OCI-M1 (cell line): ENCODE measurements around the gene MRPL55.

Experiments
- DNase-seq: peaks from one replicate; lab custom pipeline; 2025; lab: John Stamatoyannopoulos, UW

The MRPL55 gene

DNA sequence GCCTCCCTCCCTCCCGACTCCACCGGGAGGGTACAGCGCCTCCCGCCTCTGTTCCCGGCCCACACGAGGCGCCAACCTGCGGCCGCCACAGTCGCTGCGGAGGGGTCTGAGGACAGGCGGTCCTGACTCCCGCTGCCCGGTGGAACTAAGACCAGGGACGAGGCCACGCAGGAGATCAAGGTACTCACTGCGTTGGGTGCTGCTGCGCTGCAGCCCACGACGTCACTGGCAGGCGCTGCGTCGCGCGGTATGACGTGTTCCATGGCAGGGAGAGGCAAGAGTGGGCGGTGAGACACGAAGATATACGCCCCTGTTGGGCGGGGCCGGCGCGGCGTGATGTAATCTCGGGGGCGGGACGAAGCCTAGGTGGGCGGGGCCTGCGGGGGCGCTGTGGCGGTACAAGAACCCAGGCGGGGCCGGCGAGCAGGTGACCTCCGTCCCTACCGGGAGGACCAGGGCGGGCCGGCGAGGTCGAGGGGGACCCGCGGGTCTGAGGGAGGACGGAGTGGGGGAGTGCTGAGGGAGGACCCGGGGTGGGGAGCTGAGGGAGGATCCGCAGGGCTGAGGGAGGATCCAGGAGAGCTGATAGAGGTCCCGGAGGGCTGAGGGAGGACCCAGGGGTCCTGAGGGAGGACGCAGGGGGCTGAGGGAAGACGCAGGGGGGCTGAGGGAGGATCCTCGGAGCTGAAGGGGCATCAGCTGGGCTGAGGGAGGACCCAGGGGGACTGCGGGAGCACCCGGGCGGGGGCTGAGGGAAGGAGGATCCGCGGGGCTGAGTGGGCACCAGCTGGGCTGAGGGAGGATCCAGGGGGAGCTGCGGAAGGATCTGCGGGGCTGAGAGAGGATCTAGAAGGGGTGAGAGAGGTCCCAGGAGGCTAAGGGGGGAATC lies at the start of gene MRPL55:
Gene MRPL55 (minus strand): TSS at position 227 of the 889 bp plus-strand sequence. CDS start 1,039 bp downstream, outside the sequence.
- DNase-seq: peak; percentile 99

DNA sequence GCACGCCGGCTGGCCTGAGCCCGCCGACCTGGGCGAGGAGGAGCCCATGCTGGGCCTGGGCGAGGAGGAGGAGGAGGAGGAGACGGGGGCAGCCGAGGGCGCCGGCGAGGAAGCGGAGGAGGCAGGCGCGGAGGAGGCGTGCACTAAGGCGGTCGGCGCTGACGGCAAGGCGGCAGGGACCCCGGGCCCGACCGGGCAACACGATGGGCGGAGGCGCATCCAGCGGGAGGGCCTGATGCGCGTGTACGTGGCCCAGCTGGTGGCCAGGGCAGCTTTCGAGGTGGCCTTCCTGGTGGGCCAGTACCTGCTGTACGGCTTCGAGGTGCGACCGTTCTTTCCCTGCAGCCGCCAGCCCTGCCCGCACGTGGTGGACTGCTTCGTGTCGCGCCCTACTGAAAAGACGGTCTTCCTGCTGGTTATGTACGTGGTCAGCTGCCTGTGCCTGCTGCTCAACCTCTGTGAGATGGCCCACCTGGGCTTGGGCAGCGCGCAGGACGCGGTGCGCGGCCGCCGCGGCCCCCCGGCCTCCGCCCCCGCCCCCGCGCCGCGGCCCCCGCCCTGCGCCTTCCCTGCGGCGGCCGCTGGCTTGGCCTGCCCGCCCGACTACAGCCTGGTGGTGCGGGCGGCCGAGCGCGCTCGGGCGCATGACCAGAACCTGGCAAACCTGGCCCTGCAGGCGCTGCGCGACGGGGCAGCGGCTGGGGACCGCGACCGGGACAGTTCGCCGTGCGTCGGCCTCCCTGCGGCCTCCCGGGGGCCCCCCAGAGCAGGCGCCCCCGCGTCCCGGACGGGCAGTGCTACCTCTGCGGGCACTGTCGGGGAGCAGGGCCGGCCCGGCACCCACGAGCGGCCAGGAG lies 49.3 kb upstream of the MRPL55 start:
- DNase-seq: no peak

DNA sequence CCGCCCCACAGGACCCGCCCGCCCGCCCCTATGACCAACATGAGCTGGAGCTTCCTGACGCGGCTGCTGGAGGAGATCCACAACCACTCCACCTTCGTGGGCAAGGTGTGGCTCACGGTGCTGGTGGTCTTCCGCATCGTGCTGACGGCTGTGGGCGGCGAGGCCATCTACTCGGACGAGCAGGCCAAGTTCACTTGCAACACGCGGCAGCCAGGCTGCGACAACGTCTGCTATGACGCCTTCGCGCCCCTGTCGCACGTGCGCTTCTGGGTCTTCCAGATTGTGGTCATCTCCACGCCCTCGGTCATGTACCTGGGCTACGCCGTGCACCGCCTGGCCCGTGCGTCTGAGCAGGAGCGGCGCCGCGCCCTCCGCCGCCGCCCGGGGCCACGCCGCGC lies 48.6 kb upstream of the MRPL55 start:
- no peak for DNase-seq

DNA sequence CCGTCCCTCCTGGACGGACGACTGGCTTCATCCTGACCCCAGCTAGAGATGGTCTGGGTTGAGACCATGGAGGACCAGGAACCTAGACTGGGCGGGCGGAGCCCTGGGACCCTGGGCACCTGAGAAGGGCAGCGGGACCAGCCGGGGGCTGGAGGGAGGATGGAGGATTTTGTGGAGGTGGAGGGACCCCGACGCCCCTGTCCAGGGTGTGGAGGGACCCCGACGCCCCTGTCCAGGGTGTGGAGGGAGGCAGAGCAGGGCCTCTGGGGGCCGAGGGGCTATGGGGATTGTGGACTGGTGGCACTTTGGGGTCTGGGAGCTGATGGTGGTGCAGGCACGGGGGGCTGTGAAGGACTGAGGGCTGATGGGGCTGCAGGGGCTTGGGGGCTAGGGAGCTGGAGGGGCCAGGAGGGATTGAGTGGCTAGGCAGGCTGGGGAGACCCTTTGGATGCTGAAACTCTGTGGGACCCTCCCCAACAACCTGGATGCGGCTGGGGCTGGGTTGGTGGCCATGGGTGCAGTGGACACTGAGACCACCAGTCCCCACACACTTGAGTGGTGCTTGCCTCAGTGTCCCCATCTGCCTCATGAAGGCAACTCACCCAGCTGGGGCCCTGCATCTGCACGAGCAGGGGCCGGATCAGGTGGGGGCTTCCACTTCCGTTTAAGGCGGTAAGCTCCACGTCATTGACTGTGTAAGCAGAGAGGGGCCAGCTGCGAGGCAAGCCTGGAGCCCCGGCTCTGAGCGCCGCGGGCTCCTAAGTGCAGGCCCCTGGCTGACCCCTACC lies 48.0 kb upstream of the MRPL55 start:
- DNase-seq: no peak

DNA sequence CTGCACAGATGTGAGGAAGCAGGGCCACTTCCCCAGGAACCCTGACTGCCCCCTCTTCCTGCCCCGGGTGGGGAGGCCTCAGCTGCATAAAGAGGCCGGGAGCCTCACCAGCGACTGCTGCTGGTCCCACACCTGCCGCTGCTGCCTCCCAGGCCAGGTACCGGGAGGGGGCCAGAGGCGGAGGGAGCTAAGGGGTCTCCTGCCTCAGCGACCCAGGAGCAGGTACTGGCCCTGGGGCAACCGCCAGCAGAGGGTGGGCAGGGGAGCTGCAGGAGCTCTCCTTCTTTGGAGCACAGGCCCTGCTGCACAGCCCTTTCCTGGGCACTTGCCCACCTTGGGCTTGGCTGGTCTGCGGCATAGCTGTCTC lies 47.4 kb upstream of the MRPL55 start:
- DNase-seq: no peak

DNA sequence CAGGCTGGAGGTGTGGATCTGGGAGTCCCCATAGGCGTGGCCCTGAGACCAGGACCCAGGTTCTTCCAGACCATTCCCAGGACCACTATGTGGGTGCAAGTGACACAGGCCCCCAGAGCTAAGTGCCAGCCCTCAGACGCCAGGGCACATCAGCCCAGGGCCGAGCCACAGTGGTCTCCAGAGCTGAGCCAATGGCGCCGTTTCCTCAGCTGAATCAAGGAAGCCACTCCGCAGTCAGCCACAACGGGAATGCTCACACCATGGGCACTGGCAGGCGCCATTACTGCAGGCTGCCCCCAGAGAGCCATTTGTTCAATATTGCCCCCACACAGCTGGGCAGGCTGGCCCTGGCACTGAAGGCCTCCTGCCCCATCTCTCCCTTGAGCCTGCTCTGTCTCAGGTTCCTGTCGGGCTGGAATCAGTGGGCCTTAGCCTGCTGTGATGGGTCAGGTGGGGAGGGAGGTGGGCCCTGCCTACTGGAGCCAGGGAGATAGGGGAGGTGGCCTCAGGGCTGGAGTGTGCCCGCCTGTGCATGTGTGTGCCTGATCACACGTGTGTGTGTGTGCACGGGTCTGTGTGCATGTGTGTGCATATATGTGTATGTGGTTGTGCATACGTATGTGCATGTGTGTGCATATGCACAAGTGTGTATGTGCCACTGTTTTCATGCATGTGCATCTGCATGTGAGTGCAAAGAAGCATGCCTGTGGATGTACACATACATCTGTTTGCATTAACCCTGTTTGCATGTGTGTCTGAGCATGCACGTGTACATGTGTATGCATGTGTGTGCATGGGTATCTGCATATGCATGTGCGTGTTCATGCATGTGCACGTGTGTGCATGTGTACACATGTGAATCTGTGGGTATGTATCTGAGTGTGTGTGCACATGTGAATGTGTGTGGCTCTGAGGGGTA lies 46.8 kb upstream of the MRPL55 start:
- no peak for DNase-seq

DNA sequence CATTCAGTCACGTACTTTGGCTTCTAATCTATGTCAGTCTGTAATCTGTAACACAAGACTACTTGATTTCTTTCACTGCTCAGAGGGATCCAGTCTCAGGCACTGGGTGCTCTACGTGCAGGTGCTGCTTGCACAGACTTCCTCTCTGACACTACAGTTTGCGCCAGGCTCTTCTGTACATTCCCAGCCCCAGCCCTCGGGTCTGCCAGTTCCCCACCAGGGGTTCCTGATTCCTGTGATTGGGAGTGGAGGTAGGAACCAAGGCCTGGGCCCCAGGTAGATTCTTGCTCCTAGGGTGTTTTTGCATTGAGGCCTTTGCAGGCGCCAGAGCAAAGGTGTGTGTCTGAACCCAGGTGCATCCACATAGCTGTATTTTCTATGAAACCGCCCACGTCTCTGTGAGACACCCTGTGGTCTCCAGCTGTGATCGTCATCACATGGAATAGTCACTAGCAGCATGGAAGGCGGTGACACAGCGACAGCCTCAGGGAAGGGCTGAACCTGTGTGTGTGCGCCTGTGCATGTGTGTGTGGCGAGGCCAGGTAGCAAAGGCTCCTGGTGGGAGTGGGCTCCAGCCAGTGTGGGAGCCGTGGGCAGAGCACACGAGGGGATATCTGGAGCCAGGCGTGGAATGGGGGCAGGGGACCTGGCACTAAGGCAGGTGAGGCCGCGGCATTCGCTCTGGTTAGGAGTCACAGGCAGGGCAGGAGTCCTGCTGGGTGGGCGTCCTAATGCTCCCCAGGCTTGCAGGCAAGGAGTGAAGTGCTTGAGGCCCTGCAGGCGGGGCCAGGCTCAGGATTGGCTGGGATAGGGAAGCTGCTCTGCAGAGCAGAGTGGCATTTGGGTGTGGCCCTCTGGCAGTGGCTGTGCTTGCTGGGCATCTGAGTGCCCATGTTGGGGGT lies 45.8 kb upstream of the MRPL55 start:
- no peak for DNase-seq

DNA sequence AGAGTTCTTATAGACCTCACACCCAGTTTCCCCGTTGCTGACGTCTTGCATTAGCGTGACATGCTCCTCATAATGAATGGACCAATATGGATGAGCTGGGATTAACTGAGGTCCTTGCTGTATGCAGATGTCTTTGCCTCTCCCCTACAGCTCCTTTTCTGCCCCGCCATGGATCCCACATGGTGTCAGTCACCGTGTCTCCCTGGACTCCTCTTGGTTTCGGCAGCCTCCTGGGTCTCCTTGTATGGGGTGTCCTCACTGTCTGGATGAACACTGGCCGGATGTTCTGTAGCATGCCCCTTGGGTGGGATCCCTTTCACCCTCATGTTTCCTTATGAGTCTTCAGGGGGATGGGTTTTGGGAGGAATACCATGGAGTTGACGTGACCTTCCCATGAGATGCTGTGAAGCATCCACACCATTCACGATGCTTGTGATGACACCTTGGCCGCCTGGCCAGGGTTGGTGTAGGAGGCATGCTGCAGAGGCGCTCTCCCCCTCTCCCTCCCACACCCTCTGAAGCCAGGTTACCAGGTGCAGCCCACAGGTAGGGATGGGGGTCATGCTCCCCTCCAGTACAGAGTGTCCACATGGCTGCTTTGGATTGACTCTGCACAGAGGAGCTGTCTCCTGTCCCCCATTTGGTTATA lies 45.0 kb upstream of the MRPL55 start:
- DNase-seq: no peak

DNA sequence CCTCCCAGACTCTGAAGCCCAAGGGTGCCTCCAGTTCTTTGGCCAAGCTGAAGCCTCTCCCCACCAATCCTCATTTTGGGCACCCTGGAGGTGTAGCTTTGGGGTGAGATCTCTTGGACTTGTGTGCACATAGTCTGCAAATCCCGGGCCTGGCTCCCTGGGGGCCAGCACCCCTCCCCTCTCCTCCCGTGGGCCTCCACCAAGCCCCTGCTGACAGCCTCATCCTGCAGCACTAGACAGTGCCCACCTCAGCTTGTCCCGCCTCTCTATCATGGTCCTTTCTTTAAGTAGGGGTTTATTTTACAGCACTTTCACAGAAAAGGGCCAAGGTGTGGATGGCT lies 43.8 kb upstream of the MRPL55 start:
- no peak for DNase-seq

DNA sequence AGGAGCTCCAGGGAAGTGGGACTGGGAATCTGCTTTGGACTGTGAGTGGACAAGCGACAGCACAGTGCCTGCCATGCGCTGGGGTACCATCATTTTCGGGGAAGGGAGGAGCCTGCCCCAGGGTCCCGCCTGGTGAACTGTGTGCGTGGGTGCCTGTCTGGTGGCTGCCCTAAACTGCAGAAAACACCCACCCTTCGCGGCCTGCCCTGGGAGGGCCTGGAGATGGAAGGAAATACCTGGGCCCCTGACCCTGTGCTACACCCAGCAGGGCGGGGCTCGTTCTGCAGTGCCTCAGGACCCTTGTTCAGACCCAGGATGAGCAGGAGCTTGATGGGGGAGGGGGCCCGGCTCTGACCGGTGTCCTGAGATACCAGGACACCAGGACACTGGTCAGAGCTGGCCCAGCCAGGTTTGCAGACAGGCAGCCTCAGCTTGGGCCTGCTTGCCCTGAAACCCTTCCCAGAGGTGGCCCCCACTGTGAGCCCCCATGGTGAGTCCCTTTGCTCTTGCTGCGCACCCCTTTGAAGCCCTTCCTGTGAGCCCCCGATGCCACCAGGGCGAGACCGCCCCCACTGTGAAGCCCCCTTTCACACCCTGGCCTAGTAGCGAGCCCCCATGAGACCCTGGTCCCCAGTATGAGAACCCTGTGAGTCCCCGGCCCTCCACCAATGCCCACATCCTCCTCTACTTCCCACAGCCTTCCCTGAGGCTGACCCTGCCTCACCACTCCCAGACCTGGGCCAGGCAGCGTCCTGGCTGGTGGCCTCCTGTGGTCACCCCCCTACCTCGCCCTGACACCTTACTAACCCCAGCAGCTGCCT lies 43.2 kb upstream of the MRPL55 start:
- DNase-seq: no peak

DNA sequence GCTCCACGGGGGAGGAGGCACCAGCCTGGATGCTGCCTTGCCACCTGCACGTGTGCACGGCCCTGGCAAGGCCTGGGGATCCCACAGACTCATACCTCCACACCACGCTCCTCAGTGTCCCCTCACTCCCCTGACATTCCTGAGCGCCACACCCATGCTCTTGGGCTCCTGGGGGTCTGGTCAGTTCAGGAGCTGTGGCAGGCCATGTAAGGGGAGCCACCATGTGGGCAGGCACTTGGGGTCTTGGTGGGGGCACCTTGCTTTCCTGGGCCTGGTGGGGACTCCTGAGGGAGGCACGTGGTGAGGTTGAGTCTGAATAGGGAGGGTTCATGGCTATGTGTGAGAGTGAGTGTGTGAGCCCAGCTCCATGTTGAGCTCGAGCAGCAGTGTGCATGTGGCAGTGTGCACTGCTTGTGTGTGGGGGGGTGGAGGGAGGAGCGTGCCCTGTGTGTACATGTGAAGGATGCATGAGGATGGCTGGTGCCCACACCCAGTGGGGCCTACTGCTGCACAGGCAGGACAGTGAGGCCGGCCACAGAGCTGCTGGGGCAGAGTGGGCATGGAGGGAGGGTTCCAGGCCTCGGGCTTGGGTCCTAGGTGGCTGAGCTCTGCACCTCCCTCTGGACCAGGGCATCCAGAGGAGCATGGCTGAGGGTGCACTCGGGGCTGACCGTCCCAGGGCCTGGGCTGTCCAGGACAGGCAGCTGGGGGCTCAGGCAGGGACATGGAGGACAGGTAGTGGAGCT lies 42.3 kb upstream of the MRPL55 start:
- no peak for DNase-seq

DNA sequence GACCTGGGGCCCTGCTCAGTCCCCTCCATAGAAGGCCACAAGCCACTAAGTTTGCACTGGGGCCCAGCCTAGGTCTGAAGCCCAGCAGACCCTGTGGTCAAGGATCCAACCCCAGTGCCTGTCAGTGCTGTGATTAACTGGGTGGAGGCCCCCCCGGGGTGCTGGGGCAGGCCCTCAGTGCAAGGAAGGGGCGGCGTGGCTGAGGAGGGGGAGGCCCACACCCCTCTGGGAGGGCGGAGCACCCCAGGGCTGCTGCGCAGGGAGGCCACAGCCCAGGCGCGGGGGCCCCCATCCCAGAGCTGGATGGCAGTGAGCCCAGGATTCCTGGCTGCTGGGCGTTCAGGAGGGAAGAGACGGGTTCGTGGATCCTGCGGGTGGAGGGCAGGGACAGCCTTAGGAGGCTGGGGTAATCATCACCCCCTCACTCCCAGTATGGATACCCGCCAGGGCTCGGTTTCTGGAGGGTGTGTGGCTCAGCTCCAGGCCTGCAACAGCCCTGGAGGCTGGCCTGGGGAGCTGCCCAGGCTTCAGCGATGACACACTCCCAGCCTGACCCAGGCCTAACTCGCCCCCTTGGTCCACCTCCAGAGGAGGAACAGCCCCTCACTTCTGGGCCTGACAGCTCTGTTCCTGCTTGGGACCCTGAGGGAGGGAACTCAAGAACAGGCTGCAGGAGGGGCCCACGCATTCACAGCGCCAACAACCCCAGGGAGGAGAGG lies 41.5 kb upstream of the MRPL55 start:
- no peak for DNase-seq

DNA sequence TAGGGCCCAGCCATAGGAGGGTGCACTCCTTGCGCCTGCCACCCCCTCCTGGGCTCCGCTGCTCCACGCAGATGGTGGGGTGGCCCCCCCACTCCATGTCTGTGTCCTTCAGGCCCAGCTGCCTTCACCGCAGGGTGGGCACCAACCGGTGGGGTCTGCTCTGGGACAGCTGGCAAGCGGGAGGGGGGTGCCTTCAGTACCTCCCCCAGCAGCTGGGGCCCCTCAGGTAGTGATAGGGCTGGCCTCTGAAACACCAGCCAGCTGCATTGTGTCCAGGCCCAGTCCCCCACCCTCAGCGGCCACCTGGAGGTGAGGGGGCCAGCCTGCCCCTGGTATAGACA lies 41.0 kb upstream of the MRPL55 start:
- DNase-seq: no peak

DNA sequence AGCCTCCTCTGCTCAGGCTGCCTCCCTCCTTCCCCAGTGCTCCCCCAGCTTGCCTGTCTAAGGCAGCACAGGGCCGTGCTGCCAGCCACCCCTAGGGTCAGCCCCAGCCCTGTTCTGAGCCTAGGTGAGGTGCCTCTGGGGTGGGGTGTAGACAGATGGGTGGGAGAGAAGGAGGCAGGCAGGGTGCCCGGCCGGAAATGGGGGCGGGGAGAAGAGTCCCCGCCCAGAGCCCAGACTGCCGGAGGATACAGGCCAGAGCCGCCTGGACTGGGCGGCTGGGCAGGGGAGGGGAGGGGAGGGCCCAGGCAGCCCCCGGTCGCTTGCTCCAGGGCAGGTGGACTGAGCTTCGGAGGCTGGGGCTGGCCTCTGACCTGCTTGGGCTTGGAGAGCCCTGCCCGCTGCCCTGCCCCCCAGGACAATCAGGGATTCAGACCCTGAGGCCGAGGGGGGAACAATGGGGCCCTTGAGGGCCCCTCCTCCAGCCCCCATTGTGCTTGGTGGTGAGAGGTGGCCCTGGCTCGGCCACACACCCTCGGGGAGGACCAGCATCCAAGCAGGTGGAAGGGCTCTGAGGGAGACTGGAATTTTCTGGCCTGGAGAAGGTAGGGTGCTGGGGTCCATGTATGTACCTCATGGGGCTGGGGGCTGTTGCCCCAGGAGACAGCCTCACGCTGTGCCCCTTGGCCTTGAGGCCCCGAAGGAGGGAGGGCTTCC lies 40.5 kb upstream of the MRPL55 start, which contains the start of gene GJC2:
Gene GJC2 (plus strand): TSS at position 525 of the 714 bp plus-strand sequence. CDS start 7,829 bp downstream, outside the sequence.
- DNase-seq: no peak

DNA sequence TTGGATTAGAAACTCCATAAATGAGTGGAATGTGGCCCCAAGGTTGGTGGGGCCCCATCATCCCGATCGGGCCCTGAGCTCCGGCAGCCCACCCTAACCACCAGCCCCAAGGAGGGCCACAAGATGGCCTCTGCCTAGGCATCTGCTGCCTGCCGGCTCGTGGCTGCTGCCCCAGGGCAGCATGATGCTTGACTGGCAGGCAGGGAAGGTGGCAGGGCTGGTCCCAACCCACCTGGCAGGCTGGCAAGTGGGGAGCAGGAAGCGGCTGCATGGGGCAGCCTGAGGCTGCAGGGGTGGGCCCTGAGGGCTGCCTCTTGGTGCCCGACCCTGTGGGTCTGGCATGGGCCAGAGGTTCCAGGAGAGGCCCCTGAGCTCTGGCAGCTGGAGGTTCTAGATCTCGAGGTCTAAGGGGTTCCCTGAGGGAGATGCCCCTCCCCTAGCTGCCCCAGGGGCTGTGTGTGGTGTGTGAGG lies 39.9 kb upstream of the MRPL55 start:
- no peak for DNase-seq

DNA sequence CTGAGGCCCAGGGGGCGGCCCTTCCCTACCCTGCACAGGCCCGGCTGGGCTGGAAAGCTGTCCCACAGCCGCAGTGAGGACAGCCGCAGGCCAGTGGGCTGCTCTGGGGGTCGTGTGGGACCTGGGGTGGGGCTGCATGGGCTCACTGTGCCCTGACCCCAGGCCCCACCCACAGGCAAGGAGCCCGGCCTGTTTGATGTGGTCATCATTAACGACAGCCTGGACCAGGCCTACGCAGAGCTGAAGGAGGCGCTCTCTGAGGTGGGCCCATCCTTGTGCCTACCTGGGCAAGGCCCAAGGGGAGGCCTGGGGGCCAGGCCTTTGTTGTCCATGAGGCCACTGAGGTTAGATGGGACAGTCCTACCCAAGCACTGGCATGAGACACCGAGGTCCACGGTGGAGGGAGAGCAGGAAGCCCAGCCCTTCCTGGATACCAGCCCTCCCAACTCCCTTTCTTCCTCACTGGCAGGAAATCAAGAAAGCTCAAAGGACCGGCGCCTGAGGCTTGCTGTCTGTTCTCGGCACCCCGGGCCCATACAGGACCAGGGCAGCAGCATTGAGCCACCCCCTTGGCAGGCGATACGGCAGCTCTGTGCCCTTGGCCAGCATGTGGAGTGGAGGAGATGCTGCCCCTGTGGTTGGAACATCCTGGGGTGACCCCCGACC lies 39.2 kb upstream of the MRPL55 start:
- DNase-seq: no peak
